Natural killer cell treated with Interleukin-12 subunit alpha and Interleukin-12 subunit beta and Interleukin-15 and Interleukin-18, amount 100 ng/mL, for 72 hours (primary cell): ENCODE results near the gene MAP2K3. TPM values are rescaled to one million over a fixed set of nuclear protein-coding genes. Genes with fewer than 3 reads are reported as not detected.

Source experiments
- ATAC-seq, 2 donors: fragments of 150-1000 bp; cut with Tn5 transposase in 1 of 2; sonication (Bioruptor Pico), chemical (Tn5 transposase) in 1 of 2; 2 replicates each; pipeline ENCODE4 v1.10.0; 2021
- DNase-seq: peaks from one replicate; pipeline ENCODE4 v3.0.0; 2022; ENCODE audit warnings: low spot score
- H3K27ac Mint-ChIP-seq, 2 donors: 1 replicate in 1 of 2; 2 replicates in 1 of 2; pipeline ENCODE4 v1.8.0; 2022; ENCODE audit warnings: mixed read lengths in 2 of 2, mild to moderate bottlenecking in 1 of 2, moderate library complexity in 1 of 2
- H3K27me3 Mint-ChIP-seq, 2 donors: 1 replicate in 1 of 2; 2 replicates in 1 of 2; pipeline ENCODE4 v1.8.0; 2022; ENCODE audit warnings: mixed read lengths in 2 of 2
- H3K36me3 Mint-ChIP-seq: one replicate; pipeline ENCODE4 v1.8.0; 2022; ENCODE audit warnings: mixed read lengths
- H3K4me1 Mint-ChIP-seq, 2 donors: 1 replicate in 1 of 2; 2 replicates in 1 of 2; pipeline ENCODE4 v1.8.0; 2022; ENCODE audit warnings: low read depth in 2 of 2, mixed read lengths in 2 of 2, mild to moderate bottlenecking in 1 of 2
- H3K4me3 Mint-ChIP-seq: one replicate; pipeline ENCODE4 v1.8.0; 2022; ENCODE audit warnings: mixed read lengths
- H3K9me3 Mint-ChIP-seq: 2 replicates; pipeline ENCODE4 v1.8.0; 2022; ENCODE audit warnings: mixed read lengths
- total RNA-seq, 2 donors: library from RNA; stranded (reverse); gene quantifications; one replicate each; pipeline ENCODE4 v1.2.3, GENCODE V29; 2022

The MAP2K3 gene
- total RNA-seq, result 10 to 100 TPM; 92.9 to 98.3 TPM

DNA sequence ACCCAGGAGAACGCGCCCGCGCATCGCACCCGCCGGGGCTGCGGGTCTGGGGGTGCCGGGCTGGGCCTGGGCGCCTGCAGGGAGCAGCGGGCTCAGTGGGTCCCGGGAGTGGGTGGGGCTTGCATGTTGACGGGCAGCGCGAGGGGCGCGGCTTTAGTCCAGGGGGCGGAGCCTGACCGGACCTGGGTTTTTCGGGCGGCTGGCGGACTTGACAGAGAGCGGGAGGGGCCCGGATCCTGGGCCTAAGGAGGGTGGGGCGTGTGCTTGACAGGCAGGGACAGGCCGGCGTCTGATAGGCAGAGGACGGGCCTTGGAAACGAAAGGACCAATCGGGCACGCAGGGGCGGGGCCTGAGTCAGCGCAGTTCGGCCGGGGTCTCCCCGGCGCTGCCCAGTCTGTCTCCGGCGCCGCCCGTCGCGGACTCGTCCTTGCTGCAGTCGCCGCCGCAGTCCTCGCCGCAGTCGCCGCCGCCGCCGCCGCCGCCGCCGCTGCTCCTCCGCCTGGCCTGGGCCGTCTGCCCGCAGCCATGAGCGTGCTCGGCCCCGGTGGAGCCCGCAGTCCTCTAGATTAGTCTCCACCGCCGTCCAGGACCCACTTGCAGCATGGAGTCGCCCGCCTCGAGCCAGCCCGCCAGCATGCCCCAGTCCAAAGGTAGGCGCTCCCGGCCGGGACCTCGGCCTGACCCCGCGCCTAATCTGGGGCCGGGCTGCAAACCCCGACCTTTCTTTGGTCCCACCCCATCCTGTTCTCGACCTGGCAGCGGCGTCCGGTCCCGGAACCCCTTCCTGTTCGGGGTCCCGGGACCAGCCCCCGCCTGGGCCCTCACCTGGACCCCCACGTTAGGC, at the start of gene MAP2K3:
MAP2K3 (plus strand) TSS at position 393 of the 845 bp plus-strand sequence; CDS start at position 603, 210 bp downstream.
- DNase-seq (peak; percentile 99), ATAC-seq (peak; percentile 86 to 91)
- H3K27ac Mint-ChIP-seq, result peak within 1 kb of the TSS; percentile 94 to 99
- peak within 1 kb of the TSS; percentile 98 for H3K4me3 Mint-ChIP-seq
- H3K9me3 Mint-ChIP-seq, result no peaks in the 10 kb centered on the region
- H3K4me1 Mint-ChIP-seq, result peaks cover 49 to 51% of the 10 kb centered on the region in 2 donors
- no peaks in the 10 kb centered on the region for H3K27me3 Mint-ChIP-seq
- H3K36me3 Mint-ChIP-seq, result peaks cover 7% of the 10 kb centered on the region

DNA sequence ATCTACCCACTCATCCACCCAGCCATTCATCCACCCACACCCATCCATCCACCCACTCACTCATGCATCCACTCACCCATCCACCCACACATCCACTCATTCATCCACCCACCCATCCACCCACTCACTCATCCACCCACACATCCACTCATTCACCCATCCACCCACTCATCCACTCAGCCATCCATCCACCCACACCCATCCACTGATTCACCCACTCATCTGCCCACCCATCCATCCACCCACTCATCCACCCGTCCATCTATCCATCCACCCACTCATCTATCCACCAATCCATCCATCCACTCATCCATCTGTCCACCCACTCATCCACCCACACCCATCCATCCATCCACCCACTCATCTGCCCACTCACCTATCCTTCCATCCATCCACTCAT, 48.6 kb upstream of the MAP2K3 start:
- H3K9me3 Mint-ChIP-seq, result peaks cover 6% of the 10 kb centered on the region
- peaks cover 0 to 5% of the 10 kb centered on the region in 2 donors for H3K4me1 Mint-ChIP-seq
- no peak overlapping the region for H3K4me3 Mint-ChIP-seq
- DNase-seq, result no peak
- no peak overlapping the region for H3K27ac Mint-ChIP-seq
- peaks cover 6% of the 10 kb centered on the region for H3K36me3 Mint-ChIP-seq
- no peaks in the 10 kb centered on the region for H3K27me3 Mint-ChIP-seq
- peak in 1 of 2 donors; percentile 37 for ATAC-seq

DNA sequence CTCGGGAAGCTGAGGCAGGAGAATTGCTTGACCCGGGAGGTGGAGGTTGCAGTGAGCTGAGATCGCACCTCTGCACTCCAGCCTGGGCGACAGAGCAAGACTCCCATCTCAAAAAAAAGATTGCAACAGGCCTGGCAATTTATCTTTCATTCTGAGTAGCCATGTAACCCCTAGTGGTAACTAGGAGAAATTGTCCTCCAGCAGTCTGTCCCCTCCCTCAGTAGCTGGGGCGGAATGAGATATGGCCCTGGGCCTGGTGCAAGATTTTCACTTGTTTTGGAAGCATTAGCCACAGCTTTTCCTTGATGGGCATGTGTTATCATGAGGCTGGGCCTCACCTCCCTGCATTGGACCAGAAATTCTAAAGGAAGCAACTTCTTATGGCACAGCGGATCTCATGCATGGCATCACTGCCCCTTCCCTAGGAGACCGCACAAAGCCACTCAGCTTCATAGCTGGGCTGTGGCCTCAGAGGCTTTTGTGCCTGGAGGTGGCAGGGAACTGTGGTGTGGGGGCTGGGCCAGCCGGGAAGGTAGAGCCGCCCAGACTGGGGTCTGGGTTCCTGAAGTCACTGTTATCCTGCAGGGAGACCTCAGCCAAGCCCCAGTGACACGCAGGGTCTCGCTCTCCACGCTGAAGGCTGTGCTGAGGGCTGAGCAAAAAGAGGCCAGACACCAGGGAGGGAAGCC, 44.7 kb upstream of the MAP2K3 start:
- H3K27ac Mint-ChIP-seq, result no peak overlapping the region
- no peaks in the 10 kb centered on the region for H3K36me3 Mint-ChIP-seq
- H3K27me3 Mint-ChIP-seq, result no peaks in the 10 kb centered on the region
- ATAC-seq (no peak), DNase-seq (no peak)
- H3K9me3 Mint-ChIP-seq, result no peaks in the 10 kb centered on the region
- peaks cover 0 to 5% of the 10 kb centered on the region in 2 donors for H3K4me1 Mint-ChIP-seq
- no peak overlapping the region for H3K4me3 Mint-ChIP-seq

DNA sequence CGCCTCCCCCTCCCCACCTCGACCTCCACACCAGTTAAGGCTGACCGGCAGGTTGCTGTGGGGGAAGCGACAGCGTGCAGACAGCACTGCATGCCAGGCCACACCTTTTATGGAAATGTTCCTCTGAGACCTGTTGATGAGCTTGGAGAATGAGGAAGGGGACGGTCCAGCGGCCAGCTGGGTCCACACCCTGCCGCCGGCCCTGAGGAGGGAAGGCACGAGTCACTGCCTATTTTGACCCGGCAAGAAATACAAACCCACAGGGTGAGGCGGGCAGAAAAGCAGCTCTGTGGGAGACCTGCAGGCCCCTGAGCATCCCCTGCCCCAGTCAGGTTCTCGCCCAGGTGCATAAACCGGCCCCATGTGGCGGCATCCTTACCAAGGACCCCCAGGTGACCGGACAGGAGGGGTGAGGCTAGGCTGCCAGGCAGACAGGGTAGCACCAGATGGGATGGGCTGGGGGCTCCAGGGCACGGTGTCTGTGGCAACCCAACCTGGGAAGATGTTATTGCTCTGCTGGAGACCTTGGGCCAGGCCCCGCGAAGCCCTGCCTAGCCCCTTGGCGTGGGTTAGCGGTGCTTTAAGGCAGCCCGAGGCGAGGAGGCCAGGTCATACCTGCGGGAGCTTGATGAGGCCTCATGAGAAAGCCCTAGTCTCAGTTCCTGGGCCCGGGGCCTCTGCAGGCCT, 44.0 kb upstream of the MAP2K3 start:
- no peak for DNase-seq
- H3K9me3 Mint-ChIP-seq, result no peaks in the 10 kb centered on the region
- peaks cover 0 to 5% of the 10 kb centered on the region in 2 donors for H3K4me1 Mint-ChIP-seq
- ATAC-seq, result no peak
- no peak overlapping the region for H3K4me3 Mint-ChIP-seq
- no peaks in the 10 kb centered on the region for H3K36me3 Mint-ChIP-seq
- H3K27me3 Mint-ChIP-seq, result no peaks in the 10 kb centered on the region
- no peak overlapping the region for H3K27ac Mint-ChIP-seq

DNA sequence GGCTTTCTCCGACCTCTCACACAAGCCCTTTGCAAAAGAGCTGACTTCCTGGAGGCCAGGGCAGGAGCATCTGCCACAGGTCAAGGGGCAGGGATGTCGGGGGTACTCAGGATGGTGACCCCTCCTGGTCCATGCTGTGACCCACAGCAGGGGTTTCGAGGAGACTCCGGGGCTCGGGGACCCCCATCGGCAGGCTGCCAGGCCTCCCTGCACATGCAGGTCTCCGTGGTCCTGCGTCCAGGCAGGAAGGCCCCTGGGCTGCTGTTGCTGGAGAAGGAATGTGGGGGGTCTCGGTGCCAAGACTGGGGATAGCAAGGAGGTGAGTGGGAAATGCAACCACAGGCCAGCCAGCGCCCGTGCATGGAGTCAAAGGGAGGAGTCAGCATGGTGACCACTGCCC, 42.9 kb upstream of the MAP2K3 start:
- Mint-ChIP-seq H3K4me1 (peaks cover 0 to 5% of the 10 kb centered on the region in 2 donors), H3K27me3 (no peaks in the 10 kb centered on the region), H3K27ac (no peak overlapping the region), H3K4me3 (no peak overlapping the region), H3K9me3 (no peaks in the 10 kb centered on the region), H3K36me3 (no peaks in the 10 kb centered on the region)
- no peak for DNase-seq
- no peak for ATAC-seq

DNA sequence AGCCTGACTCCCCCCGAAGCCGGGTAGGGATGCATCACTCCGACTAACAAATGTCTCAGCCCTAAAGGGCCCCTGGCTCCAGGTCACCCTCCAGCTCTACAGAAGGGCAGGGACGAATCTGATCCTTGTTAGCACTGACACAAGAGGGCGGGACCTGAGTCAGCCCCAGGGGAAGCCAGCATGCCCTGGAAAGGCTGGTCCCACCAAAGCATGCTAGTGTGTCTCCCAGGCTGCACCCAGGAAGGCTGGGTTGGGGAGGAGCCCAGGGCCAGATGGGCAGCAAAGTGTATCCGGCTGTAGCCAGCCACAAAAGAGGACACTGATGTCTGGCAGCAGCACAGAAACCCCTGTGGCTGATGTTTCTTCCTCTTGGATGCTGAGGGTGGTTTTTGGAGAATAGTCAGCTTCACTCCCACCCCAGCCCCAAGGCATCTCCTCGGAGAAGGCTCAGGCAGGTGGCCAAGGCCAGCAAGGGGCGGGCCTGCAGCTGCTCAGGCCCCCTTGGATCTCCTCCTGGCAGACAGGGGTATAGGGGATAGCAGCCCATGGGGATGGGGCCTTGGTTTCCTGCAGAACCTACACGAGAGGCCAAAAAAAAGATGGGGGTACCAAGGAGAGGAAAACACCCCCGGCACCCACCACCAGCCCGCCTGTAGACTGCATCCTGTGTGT, 42.3 kb upstream of the MAP2K3 start:
- Mint-ChIP-seq H3K27me3 (no peaks in the 10 kb centered on the region), H3K4me1 (peaks cover 0 to 5% of the 10 kb centered on the region in 2 donors), H3K36me3 (no peaks in the 10 kb centered on the region), H3K27ac (no peak overlapping the region), H3K4me3 (no peak overlapping the region), H3K9me3 (no peaks in the 10 kb centered on the region)
- DNase-seq (no peak), ATAC-seq (no peak)

DNA sequence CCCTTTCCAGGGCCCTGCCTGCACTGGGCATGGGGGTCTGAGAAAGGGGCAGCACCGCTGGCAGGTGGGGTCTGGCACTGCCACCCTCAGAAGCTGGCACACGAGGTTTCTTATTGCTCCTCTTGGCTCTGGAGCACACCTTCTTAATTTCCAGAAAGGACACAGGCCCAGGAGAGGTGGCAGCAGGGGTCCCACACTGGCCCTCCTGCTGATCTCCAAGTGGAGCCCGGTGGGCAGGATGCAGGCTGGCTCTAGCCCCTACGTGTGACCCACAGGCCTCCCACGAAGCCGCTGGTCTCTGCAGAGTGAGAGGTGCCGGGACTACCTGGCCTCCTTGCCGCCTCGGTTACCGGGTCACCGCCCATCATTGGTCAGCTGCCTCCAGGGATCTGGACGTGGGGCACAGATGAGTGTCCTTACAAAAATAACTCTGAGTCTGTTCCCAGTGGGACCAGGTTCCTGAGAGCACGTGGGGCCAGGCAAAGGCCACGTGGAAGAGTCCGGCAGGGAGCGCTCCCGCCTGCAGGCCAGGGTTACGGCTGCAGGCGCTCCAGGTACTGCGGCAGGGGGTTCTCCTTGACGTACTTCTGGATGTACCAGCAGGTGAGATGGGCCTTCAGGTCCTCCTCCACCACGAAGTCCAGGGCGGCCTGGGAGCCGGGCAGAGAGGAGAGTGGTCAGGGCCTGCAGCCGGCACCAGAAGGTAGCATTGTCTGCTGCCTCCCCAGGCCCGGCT, 41.6 kb upstream of the MAP2K3 start:
- DNase-seq (no peak), ATAC-seq (no peak)
- Mint-ChIP-seq H3K9me3 (no peaks in the 10 kb centered on the region), H3K4me3 (no peak overlapping the region), H3K36me3 (no peaks in the 10 kb centered on the region), H3K27ac (no peak overlapping the region), H3K27me3 (no peaks in the 10 kb centered on the region), H3K4me1 (no peaks in the 10 kb centered on the region)

DNA sequence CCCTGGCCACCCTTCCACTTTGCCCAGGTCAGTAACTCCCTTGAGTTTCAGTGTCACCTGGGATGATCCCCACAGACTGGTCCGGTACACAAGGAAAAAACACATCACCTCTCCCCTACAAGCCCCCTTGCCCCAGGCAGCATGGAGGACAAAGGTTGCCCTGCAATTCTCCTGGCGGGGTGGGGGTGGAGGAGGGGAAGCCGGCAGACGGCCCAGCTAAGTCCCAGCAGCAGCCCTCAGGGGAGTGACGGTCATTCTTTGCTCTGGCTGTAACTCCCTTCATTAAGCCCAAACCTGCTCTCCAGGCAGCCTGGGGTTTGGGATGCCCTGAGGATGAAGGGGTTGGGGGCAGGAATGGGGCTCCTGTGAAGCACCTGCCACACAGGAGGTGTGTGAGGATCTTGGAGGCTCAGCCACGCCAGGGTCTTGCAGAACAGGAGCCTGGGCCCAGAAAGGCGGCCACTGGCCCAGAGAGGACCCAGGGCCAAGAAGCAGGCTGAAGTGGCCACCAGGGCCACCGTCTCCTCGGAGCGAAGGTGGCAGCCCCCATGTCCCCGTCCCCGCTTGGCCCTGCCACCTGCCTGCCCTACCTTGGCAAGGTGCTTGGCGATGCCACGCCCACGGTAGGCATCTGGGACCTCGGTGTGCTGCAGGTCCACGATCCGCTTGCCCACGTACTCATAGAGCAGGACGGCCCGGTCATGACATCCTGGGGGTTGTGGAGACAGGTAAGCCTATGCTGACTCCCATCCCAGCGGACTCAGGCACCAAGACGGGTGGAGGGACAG, 40.8 kb upstream of the MAP2K3 start:
- Mint-ChIP-seq H3K4me1 (no peaks in the 10 kb centered on the region), H3K36me3 (no peaks in the 10 kb centered on the region), H3K27ac (no peak overlapping the region), H3K27me3 (no peaks in the 10 kb centered on the region), H3K9me3 (no peaks in the 10 kb centered on the region), H3K4me3 (no peak overlapping the region)
- ATAC-seq, result no peak
- DNase-seq, result no peak

DNA sequence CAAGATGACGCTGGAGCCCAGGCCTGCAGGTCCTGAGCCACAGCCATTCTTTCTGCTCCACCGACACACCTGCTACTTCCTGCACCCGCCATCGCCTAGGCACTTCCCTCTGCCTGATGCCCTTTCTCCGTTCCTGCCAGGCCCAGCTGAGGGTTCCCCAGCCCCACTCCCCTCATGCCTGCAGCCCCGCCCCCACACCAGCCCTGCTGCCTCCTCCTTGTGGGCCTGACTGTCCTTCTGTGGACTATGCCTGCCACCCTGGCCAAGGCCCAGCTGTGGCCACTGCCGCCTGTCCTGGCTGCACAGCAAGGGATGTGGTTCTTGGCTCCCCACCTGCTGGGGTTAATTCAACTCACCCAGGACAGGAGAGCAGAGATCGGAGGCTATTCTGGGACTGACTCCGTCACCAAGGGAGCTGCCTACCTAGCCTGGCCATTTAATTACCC, 38.8 kb upstream of the MAP2K3 start:
- no peaks in the 10 kb centered on the region for H3K36me3 Mint-ChIP-seq
- H3K4me1 Mint-ChIP-seq, result peaks cover 7 to 8% of the 10 kb centered on the region in 2 donors
- no peaks in the 10 kb centered on the region for H3K27me3 Mint-ChIP-seq
- no peak overlapping the region for H3K27ac Mint-ChIP-seq
- H3K4me3 Mint-ChIP-seq, result no peak overlapping the region
- ATAC-seq (no peak), DNase-seq (no peak)
- H3K9me3 Mint-ChIP-seq, result no peaks in the 10 kb centered on the region

DNA sequence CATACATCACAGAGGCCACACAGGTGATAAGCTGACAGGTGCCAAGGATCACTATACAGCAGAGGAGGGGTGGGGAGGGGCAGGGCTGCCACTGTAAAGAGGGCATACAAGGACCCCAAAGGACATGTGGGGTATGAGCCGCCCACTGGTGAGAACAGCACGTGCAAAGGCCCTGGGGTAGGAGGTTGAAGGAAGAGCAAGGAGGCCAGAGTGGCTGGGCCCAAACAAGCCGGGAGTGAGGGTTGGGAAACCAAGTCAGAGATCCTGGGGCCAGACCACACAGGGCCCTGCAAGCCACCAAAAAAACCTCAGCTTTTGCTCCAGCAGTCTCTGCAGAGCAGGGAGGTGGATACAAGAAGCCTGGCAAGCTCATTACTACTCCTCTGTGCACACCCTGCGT, 37.8 kb upstream of the MAP2K3 start:
- H3K4me1 Mint-ChIP-seq, result peaks cover 8 to 10% of the 10 kb centered on the region in 2 donors
- ATAC-seq, result no peak
- no peaks in the 10 kb centered on the region for H3K9me3 Mint-ChIP-seq
- no peak for DNase-seq
- H3K36me3 Mint-ChIP-seq, result no peaks in the 10 kb centered on the region
- no peak overlapping the region for H3K27ac Mint-ChIP-seq
- H3K27me3 Mint-ChIP-seq, result no peaks in the 10 kb centered on the region
- H3K4me3 Mint-ChIP-seq, result no peak overlapping the region

DNA sequence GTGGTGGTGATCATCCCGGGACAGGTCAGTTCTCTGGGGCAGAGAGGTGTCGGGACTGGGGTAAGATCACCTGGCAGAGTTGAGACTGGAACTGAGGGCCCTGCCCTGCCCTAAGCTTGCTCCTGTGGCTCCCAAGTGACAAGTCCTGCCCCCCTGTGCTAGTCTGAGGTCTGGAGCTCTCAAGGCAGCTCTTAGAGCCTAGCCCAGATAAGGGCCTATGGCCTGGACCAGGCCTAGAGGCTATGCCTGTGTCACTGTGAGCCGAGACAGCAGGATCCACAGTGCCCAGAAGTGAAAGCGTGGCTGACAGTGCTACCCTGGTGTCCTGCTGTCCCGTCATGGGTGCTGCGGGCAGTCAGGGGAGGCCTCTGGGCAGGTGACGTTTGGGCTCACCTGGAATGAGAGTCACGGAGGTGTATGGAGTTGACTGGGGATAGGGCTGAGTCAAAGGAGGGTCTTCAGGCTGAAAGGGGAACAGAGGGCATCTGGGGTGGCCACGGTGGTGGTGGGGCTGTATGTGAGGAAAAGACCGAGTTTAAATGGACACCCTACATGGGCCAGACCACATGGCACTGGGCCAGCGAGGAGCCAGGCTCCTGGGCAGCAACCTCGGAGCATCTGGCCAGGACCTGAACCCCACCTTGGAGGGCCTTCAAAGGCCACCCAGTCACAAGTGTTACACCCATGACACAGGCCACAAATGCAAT, 36.8 kb upstream of the MAP2K3 start:
- no peak overlapping the region for H3K27ac Mint-ChIP-seq
- peaks cover 10 to 12% of the 10 kb centered on the region in 2 donors for H3K4me1 Mint-ChIP-seq
- no peaks in the 10 kb centered on the region for H3K9me3 Mint-ChIP-seq
- ATAC-seq (no peak), DNase-seq (no peak)
- no peaks in the 10 kb centered on the region for H3K36me3 Mint-ChIP-seq
- H3K27me3 Mint-ChIP-seq, result no peaks in the 10 kb centered on the region
- H3K4me3 Mint-ChIP-seq, result no peak overlapping the region

DNA sequence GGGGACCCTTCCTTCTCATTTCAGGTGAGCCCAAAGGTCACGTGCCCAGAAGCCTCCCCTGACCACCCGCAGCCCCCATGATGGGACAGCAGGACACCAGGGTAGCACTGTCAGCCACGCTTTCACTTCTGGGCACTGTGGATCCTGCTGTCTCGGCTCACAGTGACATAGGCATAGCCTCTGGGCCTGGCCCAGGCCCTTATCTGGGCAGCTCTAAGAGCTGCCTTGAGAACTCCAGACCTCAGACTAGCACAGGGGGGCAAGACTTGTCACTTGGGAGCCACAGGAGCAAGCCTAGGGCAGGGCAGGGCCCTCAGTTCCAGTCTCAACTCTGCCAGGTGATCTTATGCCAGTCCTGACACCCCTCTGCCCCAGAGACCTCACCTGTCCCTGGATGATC, 36.0 kb upstream of the MAP2K3 start:
- H3K36me3 Mint-ChIP-seq, result no peaks in the 10 kb centered on the region
- no peak for ATAC-seq

More for the DNA sequence above, 36.0 kb upstream of the MAP2K3 start:
- Mint-ChIP-seq H3K4me3 (no peak overlapping the region), H3K27ac (no peak overlapping the region), H3K9me3 (no peaks in the 10 kb centered on the region), H3K27me3 (no peaks in the 10 kb centered on the region), H3K4me1 (peaks cover 10 to 12% of the 10 kb centered on the region in 2 donors)
- no peak for DNase-seq
